Body of pancreas (tissue), 4 donors: ENCODE measurements around the gene KRT80. TPM values are rescaled to one million over a fixed set of nuclear protein-coding genes. Genes with fewer than 3 reads are reported as not detected.
A peak's percentile ranks its signal among the peaks of the same experiment; 100 is the strongest.

Experiments used
- ATAC-seq: fragments of 150-250 bp; one replicate; pipeline ENCODE4 v1.9.1; 2016
- DNase-seq, 4 donors: peaks; one replicate each; pipeline ENCODE4 v3.0.0-alpha.2; 2019
- H3K27ac ChIP-seq, 4 donors: fragments of 200-600 bp; sonication (generic); 1 replicate in 3 of 4; 2 replicates in 1 of 4; pipeline versions ENCODE4 v1.5.1 to v1.6.1; 2016 to 2019; ENCODE audit warnings: mild to moderate bottlenecking in 1 of 4, mixed read lengths in 1 of 4, moderate library complexity in 1 of 4
- H3K27me3 ChIP-seq, 2 donors: fragments of 200-600 bp; sonication (generic); one replicate each; pipeline ENCODE4 v1.6.0; 2016; ENCODE audit warnings: mild to moderate bottlenecking in 1 of 2
- H3K36me3 ChIP-seq, 2 donors: fragments of 200-600 bp; sonication (generic); replicated peaks in 1 of 2; 2 replicates each; pipeline ENCODE4 v1.5.1; 2016; ENCODE audit warnings: low read depth in 2 of 2; ENCODE audit not compliant: insufficient read depth in 1 of 2
- H3K4me1 ChIP-seq: fragments of 200-600 bp; sonication (generic); one replicate; pipeline ENCODE4 v1.6.0; 2016
- H3K4me3 ChIP-seq, 2 donors: fragments of 200-600 bp; sonication (generic); 1 replicate in 1 of 2; 2 replicates in 1 of 2; pipeline ENCODE4 v1.5.1; 2016 to 2019
- H3K9me3 ChIP-seq, 3 donors: fragments of 200-600 bp; sonication (generic); 1 replicate in 2 of 3; 2 replicates in 1 of 3; pipeline ENCODE4 v1.5.1; 2016
- POLR2A ChIP-seq, 3 donors: fragments of 450-650 bp; IDR thresholded peaks; one replicate each; pipeline ENCODE4 v1.6.1; 2016; ENCODE audit warnings: antibody characterized with exemption in 3 of 3, mild to moderate bottlenecking in 2 of 3
- WGBS, 2 donors: methylation state at CpG; one replicate each; pipeline ENCODE4 v1.1.5; 2017; 5-methylcytosine and 5-hydroxymethylcytosine counted together
- intact Hi-C: fragments of 100-400 bp; cut with DNase I; formaldehyde crosslinking; loops from one replicate; pipeline ENCODE4 v1.15.1; 2023
- total RNA-seq, 2 donors: library from RNA; depleted of rRNA; stranded (reverse); fragments of >200 nt; gene quantifications; one replicate each; pipeline ENCODE4 v1.1.0, GENCODE V29; 2016
- TF ChIP-seq, protein P1 (sequence below), 7 experiments: fragments of 450-650 bp in 4 of 7; fragments of 200-600 bp in 3 of 7; sonication (generic) in 3 of 7; IDR thresholded peaks; one replicate each; pipeline ENCODE4 v1.5.1; 2016 to 2019; ENCODE audit warnings: antibody characterized with exemption in 7 of 7

KRT80 gene
- total RNA-seq, 2 donors from 2014 or later, result 10.2 to 11.9 TPM

DNA sequence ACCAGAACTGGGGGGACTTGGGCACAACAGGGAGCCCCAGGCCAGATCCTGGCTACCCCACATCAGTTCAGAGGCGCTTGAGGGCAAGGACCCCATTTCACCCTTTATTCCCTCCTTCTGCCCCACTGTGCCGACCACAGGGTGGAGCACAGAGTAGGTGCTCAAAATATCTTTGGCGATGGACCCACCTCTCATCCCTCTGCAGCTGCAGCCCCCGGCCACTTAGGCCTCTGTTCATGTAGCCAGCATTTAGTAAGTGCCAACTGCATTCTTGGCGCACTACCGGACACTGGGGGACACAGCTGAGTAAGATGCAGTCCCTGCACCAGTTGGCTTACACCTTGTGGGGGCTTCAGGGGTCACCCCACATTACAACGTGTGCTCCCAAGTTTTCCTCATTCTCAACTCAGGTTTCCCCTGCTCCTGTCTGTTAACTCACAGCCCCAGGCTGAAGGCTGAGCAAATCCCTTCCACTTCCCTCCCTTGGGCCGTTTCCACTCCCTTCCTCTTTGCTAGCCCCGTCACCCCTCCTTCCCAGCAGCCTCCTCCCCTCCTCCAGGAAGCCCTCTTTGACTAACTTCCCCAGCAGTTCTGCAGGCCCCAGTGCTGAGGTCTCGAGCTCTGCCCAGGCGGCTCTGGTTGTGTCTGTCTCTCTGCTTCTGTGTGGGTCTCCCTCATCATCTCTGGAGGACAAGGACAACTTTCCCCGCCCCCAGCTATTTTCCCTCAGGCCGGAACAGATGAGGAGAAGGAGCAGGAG, 26.5 kb downstream of the KRT80 start:
- no peaks in the 10 kb centered on the region for H3K27me3 ChIP-seq
- H3K4me1 ChIP-seq, result peaks cover 13% of the 10 kb centered on the region
- no peaks in the 10 kb centered on the region for H3K36me3 ChIP-seq
- no peak overlapping the region for H3K4me3 ChIP-seq
- WGBS, 2 donors, result 71 to 84% methylated on average over 10 to 13 of the region's 13 CpGs
- DNase-seq (no peak), ATAC-seq (no peak)
- no peaks in the 10 kb centered on the region for H3K9me3 ChIP-seq
- TF ChIP-seq POLR2A (IDR thresholded peaks at IDR 0.05), result no peak
- TF ChIP-seq, protein P1, sequence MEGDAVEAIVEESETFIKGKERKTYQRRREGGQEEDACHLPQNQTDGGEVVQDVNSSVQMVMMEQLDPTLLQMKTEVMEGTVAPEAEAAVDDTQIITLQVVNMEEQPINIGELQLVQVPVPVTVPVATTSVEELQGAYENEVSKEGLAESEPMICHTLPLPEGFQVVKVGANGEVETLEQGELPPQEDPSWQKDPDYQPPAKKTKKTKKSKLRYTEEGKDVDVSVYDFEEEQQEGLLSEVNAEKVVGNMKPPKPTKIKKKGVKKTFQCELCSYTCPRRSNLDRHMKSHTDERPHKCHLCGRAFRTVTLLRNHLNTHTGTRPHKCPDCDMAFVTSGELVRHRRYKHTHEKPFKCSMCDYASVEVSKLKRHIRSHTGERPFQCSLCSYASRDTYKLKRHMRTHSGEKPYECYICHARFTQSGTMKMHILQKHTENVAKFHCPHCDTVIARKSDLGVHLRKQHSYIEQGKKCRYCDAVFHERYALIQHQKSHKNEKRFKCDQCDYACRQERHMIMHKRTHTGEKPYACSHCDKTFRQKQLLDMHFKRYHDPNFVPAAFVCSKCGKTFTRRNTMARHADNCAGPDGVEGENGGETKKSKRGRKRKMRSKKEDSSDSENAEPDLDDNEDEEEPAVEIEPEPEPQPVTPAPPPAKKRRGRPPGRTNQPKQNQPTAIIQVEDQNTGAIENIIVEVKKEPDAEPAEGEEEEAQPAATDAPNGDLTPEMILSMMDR (IDR thresholded peaks at IDR 0.05), result no peak
- no peak overlapping the region for H3K27ac ChIP-seq
- intact Hi-C loops, result loop anchor here (5.0 kb wide), 1 partner anchor 47 kb away; no protein-coding TSS in a partner anchor

DNA sequence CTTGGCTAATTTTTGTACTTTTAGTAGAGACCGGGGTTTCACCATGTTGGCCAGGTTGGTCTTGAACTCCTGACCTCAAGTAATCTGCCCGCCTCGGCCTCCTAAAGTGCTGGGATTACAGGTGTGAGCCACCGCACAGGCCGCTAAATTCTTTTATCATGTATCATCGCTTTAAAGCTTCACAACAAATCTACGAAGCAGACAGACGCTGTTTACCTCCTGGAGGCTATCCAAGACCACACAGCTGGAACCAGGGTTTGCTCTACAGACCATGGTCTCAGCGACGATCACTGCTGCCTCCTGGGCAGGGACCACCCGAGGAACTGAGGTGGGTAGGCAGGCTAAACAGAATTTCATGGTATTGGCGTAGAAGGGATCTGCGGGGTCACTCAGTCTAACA, 27.2 kb downstream of the KRT80 start:
- intact Hi-C loops, result loop anchor here (5.0 kb wide), 1 partner anchor 48 kb away; no protein-coding TSS in a partner anchor
- WGBS, 2 donors, result 61 to 65% methylated on average over 10 to 13 of the region's 13 CpGs
- no peak for TF ChIP-seq POLR2A (IDR thresholded peaks at IDR 0.05)
- TF ChIP-seq, protein P1 (IDR thresholded peaks at IDR 0.05), result no peak
- ATAC-seq (no peak), DNase-seq (no peak)
- Histone ChIP-seq H3K27ac (peak overlapping the region in 2 of 4 donors; percentile 62 to 64), H3K4me3 (no peak overlapping the region), H3K36me3 (no peaks in the 10 kb centered on the region), H3K27me3 (no peaks in the 10 kb centered on the region), H3K4me1 (peaks cover 13% of the 10 kb centered on the region), H3K9me3 (no peaks in the 10 kb centered on the region)

DNA sequence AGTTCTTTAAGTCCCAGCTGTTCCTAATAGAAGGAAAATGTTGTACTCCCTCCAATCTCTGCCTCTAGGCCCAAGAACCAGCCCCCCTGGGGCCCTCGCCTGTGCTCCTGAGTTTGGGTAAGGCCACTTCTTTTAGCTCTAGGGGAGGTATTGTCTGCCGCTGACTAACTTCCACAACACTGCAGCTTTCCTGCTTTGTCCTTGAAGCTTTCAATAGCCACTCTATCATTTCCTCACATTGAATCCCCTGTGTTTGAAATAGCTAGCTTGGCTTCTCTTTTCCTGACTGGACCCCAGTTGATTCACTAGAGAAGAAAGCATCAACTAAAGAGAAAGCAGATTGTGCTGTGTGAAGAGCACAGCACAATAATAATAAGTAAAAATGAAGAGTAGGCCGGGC, 28.8 kb downstream of the KRT80 start:
- DNase-seq, result no peak
- 71 to 78% methylated on average over 3 of the region's 3 CpGs for WGBS, 2 donors

DNA sequence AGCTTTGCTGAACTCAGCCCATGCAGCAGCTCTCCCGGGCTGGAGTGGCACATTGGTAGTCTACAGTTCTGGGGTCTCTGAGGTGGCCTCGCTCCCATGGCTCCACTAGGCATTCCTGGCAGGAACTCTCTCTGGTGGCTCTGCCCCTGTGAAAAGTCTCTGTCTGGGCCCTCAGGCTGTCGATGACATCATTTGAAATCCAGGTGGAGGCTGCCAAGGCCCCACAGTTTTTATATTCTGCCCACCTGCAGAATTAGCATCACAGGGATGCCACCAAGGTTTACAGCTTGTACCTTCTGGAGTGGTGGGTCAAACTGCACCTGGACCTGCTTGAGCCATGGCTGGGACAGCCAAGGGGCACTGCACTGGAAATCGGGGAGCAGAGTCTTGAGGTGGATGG, 31.6 kb downstream of the KRT80 start:
- H3K9me3 ChIP-seq, result no peaks in the 10 kb centered on the region
- no peaks in the 10 kb centered on the region for H3K36me3 ChIP-seq
- peaks cover 13% of the 10 kb centered on the region for H3K4me1 ChIP-seq
- 74 to 82% methylated on average over 2 to 4 of the region's 4 CpGs for WGBS, 2 donors
- intact Hi-C loops, result no loop called here
- TF ChIP-seq, protein P1 (IDR thresholded peaks at IDR 0.05), result no peak
- no peak for TF ChIP-seq POLR2A (IDR thresholded peaks at IDR 0.05)
- no peak for DNase-seq
- no peaks in the 10 kb centered on the region for H3K27me3 ChIP-seq
- no peak overlapping the region for H3K4me3 ChIP-seq
- no peak for ATAC-seq
- H3K27ac ChIP-seq, result no peak overlapping the region

More for the DNA sequence above, 28.8 kb downstream of the KRT80 start:
- TF ChIP-seq, protein P1 (IDR thresholded peaks at IDR 0.05), result no peak
- no peak for TF ChIP-seq POLR2A (IDR thresholded peaks at IDR 0.05)
- H3K4me3 ChIP-seq, result no peak overlapping the region
- no peaks in the 10 kb centered on the region for H3K36me3 ChIP-seq
- no peak for ATAC-seq
- H3K27me3 ChIP-seq, result no peaks in the 10 kb centered on the region
- intact Hi-C loops, result no loop called here
- H3K4me1 ChIP-seq, result peaks cover 13% of the 10 kb centered on the region
- H3K9me3 ChIP-seq, result no peaks in the 10 kb centered on the region
- H3K27ac ChIP-seq, result no peak overlapping the region
